ENCODE data around the gene OR2Y1.
"Not testable (repeated sequence)": the region's sequence is repeated elsewhere in the genome, so short reads cannot be mapped to it uniquely, and the experiment has no call there.

The OR2Y1 gene

DNA sequence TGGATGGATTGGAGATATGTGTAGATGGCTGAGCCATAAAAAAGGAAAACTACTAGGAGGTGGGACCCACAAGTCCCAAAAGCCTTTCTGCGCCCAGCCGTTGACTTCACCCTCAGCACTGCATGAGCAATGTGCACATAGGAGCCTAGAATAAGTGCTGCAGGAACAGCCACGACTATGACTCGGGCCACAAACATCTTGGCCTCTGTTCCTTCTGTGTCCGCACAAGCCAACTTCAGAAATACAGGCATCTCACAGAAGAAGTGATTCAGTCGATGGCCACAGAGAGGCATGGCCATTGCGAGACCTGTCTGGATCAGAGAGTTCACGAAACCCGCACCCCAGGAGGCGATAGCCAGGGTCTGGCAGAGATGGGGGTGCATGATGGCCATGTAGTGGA, 587 bp downstream of the OR2Y1 start:
- DNase-seq (ENCODE audit: low spot score) = no peak

DNA sequence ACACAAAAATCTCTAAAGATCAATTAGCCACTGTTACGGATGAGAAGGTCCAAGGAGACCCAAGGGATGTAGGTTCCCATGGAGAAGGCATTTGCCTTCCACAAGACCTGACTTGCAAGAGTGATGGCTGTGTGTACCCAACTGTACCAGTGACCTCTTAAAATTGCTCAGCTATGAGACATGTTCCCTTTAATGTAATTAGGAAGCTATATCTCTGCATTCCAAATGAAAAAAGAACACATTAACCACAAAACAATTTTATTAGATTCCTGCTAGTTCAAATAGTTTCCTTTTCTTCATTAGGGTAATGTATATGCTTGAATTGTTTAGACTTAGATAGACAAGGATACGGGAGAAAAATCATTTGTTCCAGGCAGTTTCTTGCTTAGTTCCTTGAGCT, 3.3 kb downstream of the OR2Y1 start:
- no peak for DNase-seq (ENCODE audit: low spot score)

DNA sequence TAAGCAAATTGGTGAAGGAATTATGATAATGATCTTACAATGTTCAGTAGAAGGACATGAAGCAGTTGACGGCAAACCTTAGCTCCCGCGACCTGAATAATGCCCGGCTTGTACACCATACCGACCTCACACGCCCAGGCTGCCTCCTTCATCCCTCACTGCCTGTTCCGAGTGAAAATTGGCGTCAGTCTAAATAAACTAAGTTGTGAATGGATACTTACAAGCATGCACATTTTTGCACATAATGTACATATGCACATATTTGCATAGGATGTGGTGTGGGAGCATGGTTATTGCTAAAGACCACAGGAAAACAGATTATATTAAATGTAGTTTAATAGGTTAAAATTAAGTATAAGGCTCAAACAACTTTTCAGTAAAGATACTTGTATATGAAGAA, 14.9 kb downstream of the OR2Y1 start:
- no peak for DNase-seq (ENCODE audit: low spot score)

DNA sequence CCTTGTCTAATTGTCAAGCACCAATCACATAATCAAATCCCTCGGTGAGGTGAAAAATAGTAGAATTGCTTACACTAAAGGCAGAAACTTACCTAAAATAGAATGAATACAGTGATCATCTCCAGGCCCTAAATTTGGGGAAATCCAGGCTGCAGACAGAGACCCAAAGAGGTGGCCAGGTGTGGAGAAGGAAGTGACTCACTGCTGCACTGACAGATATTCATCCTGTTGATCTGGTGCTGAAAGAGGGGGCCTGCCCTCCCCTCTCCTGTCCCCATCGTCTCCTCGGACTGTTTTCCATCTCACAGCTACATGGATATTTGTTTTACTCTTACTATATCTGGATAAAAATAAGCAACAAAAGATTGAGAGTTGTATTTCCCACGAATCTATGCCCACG, 15.9 kb downstream of the OR2Y1 start:
- no peak for DNase-seq (ENCODE audit: low spot score)

DNA sequence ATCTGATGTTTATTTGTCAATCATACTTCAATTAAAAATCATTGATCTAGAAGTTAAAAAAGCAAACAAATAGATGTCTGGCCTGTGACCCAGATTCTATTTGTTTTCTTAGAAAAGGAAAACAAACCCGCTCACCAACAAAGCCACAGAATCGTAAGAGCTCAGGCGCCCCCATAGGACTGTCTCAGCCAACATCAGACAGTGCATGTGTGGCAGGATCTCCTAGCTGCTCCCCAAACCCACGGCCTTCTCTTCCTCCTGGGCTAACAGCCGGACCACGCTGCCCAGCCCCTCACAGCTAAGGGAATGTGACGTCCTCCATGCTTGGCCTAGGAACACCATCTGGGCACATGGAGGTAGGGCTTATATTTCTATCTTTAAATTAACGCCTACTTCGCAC, 19.4 kb downstream of the OR2Y1 start:
- no peak for DNase-seq (ENCODE audit: low spot score)

DNA sequence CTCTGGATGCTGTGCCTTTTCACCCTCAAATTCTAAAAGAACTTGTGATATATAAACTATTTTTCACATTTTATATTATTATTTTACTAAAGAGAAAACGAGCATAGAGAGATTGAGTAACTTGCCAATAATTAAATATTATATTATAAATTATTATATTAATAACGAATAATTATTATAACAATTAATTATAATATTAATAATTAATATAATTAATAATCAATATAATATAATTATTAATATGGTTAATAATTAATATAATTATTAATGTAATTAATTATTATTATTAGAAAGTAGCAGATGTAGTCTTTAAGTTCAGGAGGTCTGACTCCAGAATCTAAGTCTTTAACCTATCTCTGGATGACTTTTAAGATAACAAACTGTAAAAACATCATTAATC, 20.1 kb downstream of the OR2Y1 start:
- DNase-seq (ENCODE audit: low spot score) = no peak

DNA sequence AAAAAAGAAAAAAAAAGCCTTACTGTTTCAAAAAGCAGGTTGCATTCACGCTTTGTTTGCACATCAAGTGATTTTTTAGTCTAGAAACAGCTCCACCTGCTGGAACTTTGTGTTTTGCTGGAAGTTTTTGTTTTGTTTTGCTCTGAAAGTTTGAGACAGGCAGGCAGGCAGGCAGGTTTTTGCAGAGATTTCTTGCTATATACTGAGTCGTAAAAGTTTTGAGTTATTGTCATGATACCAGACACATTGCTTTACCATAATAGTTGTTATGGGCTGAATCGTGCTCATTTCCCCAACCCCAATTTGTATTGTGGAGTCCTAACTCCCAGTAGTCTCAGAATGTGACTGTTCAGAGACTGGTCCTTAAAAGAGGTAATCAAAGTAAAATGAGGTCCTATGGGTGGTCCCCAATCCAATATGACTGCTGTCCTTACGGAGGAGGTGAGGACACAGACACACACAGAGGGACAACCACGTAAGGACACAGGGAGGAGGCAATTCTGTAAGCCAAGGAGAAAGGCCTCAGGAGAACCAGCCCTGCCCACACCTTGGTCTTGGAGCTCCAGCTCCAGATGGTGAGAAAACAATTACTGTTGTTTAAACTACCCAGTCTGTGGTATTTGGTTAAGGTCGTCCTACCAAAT, 20.9 kb downstream of the OR2Y1 start:
- DNase-seq (ENCODE audit: low spot score) = no peak

DNA sequence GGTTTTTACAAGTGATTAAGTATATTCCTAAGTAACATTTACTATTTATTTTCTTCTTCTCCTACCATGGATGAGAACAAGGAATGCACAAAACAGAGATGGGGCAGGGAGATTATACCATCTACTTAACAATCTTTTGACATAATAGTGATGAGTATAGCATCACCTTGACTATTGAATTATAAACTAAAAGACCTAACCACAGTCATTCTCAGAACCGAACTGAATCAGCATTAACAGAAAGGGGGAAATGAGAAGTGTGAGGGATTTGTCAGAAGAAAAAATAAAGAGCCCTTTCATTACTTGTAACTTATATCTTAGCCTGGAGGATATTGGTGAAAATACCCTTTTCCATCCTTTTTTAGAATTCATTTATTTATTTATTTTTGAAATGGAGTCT, 21.9 kb downstream of the OR2Y1 start:
- DNase-seq (ENCODE audit: low spot score) = no peak

DNA sequence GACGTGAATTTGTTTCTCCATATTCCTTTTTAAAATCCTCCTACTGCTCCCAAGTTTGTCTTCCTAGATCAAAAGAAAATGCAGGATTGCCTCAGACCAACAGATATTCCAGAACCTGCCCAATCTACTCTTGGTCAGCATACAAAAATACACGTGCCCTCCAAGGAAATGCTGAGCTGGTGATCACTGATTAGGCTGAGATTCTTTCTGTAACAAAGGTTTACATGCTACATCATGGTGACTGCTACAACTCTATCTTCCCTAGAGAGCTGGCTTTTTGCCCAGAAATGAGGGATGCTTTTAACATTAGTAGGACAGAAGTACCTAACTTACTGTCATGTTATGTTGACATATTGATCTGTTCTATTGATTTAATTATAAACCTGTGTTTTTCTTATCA, 35.5 kb downstream of the OR2Y1 start:
- DNase-seq (ENCODE audit: low spot score) = no peak

DNA sequence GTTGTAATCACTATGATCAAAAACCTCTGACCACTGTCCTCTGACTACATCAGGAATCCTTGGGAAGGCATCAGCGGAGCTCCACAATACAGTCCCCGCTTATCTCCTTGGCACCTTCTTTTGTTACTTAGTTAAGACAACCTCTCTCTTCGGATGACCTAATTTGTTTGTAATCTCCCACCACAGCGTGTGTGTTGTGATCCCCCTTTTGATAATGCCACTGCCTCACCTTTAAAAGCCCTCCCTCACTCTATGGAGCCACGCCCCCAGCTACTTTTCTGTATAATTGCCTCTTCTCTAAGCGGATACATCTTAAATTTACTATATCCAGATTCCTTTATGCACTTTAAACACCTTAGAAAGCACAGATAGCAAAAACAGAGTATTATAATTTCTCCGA, 35.9 kb downstream of the OR2Y1 start:
- DNase-seq (ENCODE audit: low spot score) = no peak

DNA sequence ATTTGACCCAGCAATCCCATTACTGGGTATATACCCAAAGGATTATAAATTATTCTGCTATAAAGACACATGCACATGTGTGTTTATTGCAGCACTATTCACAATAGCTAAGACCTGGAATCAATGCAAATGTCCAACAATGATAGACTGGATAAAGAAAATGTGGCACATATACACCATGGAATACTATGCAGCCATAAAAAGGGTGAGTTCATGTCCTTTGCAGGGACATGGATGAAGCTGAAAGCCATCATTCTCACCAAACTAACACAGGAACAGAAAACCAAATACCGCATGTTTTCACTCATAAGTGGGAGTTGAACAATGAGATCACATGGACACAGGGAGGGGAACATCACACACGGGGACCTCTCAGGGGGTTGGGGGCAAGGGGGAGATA, 36.5 kb downstream of the OR2Y1 start:
- DNase-seq (ENCODE audit: low spot score) = not testable (repeated sequence)

DNA sequence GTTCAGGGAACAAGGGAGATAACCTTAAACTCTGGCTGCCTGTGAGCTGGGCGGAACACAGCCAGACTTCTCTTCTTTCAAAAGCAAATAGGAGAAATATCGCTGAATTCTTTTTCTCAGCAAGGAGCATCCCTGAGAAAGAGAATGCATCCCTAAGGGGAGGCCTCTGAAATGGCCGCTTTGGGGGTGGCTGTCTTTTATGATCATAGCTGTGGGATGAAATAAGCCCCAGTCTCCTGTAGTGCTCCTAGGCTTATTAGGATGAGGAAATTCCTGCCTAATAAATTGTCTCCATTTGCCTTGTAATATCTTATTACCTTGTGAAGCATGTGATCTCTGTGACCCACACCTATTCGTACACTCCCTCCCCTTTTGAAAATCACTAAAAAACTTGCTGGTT, 39.4 kb downstream of the OR2Y1 start:
- not testable (repeated sequence) for DNase-seq (ENCODE audit: low spot score)

DNA sequence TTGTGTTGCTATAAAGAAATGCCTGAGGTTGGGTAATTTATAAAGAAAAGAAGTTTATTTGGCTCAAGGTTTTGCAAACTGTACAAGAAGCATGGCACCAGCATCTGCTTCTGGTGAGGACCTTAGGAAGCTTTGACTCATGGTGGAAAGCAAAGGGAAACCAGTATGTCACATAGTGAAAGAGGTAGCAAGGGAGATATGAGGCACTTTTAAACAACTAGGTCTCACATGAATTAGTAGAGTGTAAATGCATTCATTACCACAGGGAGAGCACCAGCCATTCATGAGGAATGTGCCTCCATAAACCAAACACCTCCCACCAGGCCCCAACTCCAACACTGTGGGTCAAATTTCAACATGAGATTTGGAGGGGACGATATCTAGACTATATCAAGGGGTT, 40.8 kb downstream of the OR2Y1 start:
- no peak for DNase-seq (ENCODE audit: low spot score)

DNA sequence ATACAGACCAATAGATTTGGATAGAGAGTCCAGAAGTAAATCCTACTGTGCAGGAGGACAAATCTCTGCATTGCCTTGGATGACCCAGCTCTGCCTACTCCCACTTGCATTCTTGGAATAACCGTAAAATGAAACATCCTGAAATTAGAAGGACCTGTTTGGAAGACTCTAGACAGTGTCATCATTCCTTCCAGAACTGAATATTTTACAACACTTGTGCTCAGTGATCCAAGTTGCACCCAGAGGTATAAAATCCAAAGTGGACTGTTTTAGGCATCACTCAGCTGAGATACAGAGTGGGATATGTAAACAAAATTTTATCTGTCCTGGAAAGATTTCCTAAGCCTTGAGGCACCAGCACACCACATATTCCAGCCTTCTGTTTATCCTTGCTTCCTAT, 43.7 kb downstream of the OR2Y1 start:
- DNase-seq (ENCODE audit: low spot score) = no peak

DNA sequence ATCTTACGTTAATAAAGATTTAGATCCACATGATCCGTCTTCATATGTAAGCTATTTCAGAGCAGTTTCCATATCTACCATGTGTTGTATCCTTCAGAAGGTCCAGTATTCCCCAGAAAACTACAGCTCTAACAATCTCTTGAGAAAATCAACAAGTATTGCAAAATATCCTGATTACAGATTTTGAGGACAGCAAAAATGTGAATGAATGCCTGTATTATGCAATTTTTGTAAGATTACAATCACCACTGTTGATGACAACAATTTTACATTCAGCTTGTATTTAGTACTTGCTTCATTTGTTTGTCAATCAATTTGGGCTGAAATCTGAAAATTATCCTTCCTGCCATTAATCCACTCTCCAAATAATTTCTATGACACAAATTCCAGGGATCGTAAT, 47.4 kb downstream of the OR2Y1 start:
- DNase-seq (ENCODE audit: low spot score) = no peak

DNA sequence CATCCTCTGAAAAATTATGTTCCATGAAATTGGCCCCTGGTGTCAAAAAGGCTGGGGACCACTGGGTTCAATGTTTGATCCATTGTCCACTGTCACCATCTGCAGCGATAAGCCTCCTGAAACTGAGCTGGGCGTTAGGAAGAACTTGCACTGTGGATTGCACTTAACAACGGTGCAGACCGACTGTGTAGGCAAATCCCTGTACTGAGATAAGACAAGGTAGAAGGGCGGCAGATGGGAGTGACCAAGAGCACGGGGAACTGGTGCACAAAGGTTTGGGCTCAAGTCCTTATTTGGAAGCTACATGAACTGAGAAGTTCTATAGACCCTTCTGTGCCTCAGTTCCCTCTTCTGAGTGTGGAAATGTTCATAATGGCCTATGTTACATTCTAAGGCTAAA, 48.8 kb downstream of the OR2Y1 start:
- DNase-seq (ENCODE audit: low spot score) = no peak

DNA sequence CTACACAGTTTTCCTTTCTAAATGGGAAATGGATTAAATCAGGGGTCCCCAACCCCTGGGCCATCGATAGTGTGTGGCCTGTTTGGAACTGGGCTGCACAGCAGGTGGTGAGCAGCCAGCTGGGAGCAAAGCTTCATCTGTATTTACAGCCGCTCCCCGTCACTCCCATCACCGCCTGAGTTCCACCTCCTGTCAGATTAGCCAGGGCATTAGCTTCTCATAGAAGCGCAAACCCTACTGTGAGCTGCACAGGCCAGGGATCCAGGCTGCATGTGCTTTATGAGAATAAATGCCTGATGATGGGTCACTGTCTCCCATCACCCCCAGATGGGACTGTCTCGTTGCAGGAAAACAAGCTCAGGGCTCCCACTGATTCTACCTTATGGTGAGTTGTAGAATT, 49.3 kb downstream of the OR2Y1 start:
- DNase-seq (ENCODE audit: low spot score) = no peak

DNA sequence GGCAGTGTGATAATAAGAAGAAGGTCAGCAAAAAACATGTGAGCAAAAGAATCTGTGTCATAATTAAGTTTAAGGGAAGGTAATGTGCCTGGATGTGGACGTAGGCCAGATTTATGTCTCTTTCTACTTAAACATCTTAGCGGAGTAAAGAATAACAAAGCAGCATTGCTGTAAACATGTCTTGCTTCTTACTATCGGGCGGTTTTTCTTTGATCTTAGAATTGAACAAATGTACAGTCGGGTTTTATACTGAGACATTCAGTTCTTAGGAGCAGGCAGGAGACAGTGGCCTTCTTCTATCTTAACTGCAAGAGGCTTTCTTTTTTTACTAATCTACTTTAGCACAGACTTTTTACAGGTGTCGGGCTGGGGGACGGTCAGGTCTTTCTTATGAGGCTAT, 50.1 kb downstream of the OR2Y1 start:
- no peak for DNase-seq (ENCODE audit: low spot score)

All from putamen (tissue), 1 donor.